Right lobe of liver (tissue), 6 donors: ENCODE results near the gene PDIA5. TPM values are rescaled to one million over a fixed set of nuclear protein-coding genes. Genes with fewer than 3 reads are reported as not detected.

Experiments used
- ATAC-seq, 4 donors: fragments of 200-7000 bp; cut with Tn5 transposase; one replicate each; pipeline ENCODE4 v1.9.1; 2020; ENCODE audit warnings: mild to moderate bottlenecking in 4 of 4, moderate library complexity in 4 of 4
- DNase-seq, 3 donors: peaks; one replicate each; pipeline ENCODE4 v3.0.0-alpha.2; 2020
- H3K27ac ChIP-seq, 3 donors: fragments of 200-600 bp; one replicate each; pipeline ENCODE4 v1.8.0; 2022
- H3K27me3 ChIP-seq, 2 donors: fragments of 200-600 bp; one replicate each; pipeline ENCODE4 v1.8.0; 2022
- H3K36me3 ChIP-seq, 4 donors: fragments of 200-600 bp; sonication (generic) in 1 of 4; one replicate each; pipeline versions ENCODE4 v1.5.1 to v1.8.0; 2017 to 2022; ENCODE audit warnings: control low read depth in 1 of 4
- H3K4me1 ChIP-seq, 4 donors: fragments of 200-600 bp; sonication (generic) in 1 of 4; one replicate each; pipeline versions ENCODE4 v1.5.1 to v1.8.0; 2017 to 2022; ENCODE audit warnings: control low read depth in 1 of 4
- H3K4me3 ChIP-seq, 3 donors: fragments of 200-600 bp; one replicate each; pipeline ENCODE4 v1.8.0; 2022
- H3K9me3 ChIP-seq, 4 donors: fragments of 200-600 bp; sonication (generic) in 1 of 4; one replicate each; pipeline versions ENCODE4 v1.5.1 to v1.8.0; 2017 to 2022; ENCODE audit warnings: control low read depth in 1 of 4
- CTCF ChIP-seq, 4 donors: fragments of 200-600 bp in 3 of 4; fragments of 450-650 bp in 1 of 4; IDR thresholded peaks; one replicate each; pipeline versions ENCODE4 v1.5.1 to v1.8.0; 2016 to 2022; ENCODE audit warnings: antibody characterized with exemption in 4 of 4, mild to moderate bottlenecking in 2 of 4
- POLR2A ChIP-seq: fragments of 450-650 bp; IDR thresholded peaks from one replicate; pipeline ENCODE4 v1.6.1; 2017; ENCODE audit warnings: antibody characterized with exemption, mild to moderate bottlenecking
- WGBS: methylation state at CpG from one replicate; pipeline ENCODE4 v1.1.6; 2018; ENCODE audit warnings: low coverage, low lambda C conversion rate; ENCODE audit not compliant: insufficient coverage; ENCODE audit errors: missing lambda C conversion rate; 5-methylcytosine and 5-hydroxymethylcytosine counted together
- intact Hi-C, 2 donors: fragments of 100-400 bp; cut with DNase I; formaldehyde crosslinking; loops; one replicate each; pipeline versions ENCODE4 v1.11.2 to v1.14.1; 2022
- total RNA-seq, 6 experiments: library from RNA; depleted of rRNA in 2 of 6; stranded (reverse); fragments of >200 nt in 2 of 6; fragmentation: NEBNext Ultra II Directional in 3 of 6; extraction: Animal tissue kit (Norgen Biotek cat#: 25700) in 3 of 6; gene quantifications; one replicate each; pipeline versions ENCODE4 v1.1.0 to v1.2.4, GENCODE V29; 2016 to 2023
- donor health status: DM: no; HTN: yes; CAD: no.
- donor health status: DM: no; HTN: no; CAD: no.
- donor health status: DM: no; HTN: no; CAD: no.
- donor health status: DM: no; HTN: yes; CAD: no.
- donor health status: DM: no; HTN: yes; CAD: no.

The PDIA5 gene
- total RNA-seq, 6 experiments from 2014 or later = 26.2 to 109 (median 51.9) TPM

GRCh38 chr3:123020709-123021108 is 46.1 kb upstream of the PDIA5 start:
- no peak for DNase-seq
- intact Hi-C loops = no loop called here
- no peak for ATAC-seq
- no CpG with 5 or more reads among the region's 3 CpGs for WGBS
- Histone ChIP-seq H3K9me3 (no peaks in the 10 kb centered on the region), H3K4me1 (no peaks in the 10 kb centered on the region), H3K27ac (no peak overlapping the region), H3K36me3 (no peaks in the 10 kb centered on the region), H3K4me3 (no peak overlapping the region), H3K27me3 (no peaks in the 10 kb centered on the region)
- TF ChIP-seq CTCF (IDR thresholded peaks at IDR 0.05) (no peak), POLR2A (no peak)

GRCh38 chr3:123021388-123021787 is 45.4 kb upstream of the PDIA5 start:
- H3K36me3 ChIP-seq = no peaks in the 10 kb centered on the region
- no peak overlapping the region for H3K4me3 ChIP-seq
- peaks cover 0 to under 1% of the 10 kb centered on the region in 2 donors for H3K27me3 ChIP-seq
- TF ChIP-seq CTCF (IDR thresholded peaks at IDR 0.05) (no peak), POLR2A (no peak)
- intact Hi-C loops = no loop called here
- DNase-seq (no peak), ATAC-seq (no peak)
- H3K9me3 ChIP-seq = no peaks in the 10 kb centered on the region
- no peak overlapping the region for H3K27ac ChIP-seq
- 81% methylated on average over 6 of the region's 7 CpGs for WGBS
- H3K4me1 ChIP-seq = peaks cover 0 to under 1% (median under 1%) of the 10 kb centered on the region in 4 donors

- Histone ChIP-seq H3K9me3 (no peaks in the 10 kb centered on the region), H3K27ac (no peak overlapping the region), H3K4me3 (no peak overlapping the region), H3K27me3 (peaks cover 0 to 5% of the 10 kb centered on the region in 2 donors), H3K36me3 (no peaks in the 10 kb centered on the region), H3K4me1 (peaks cover 0 to 7% (median 3%) of the 10 kb centered on the region in 4 donors)
- ATAC-seq (no peak), DNase-seq (no peak)
- TF ChIP-seq CTCF (IDR thresholded peaks at IDR 0.05) (no peak), POLR2A (no peak)
- intact Hi-C loops = no loop called here
- 83% methylated on average over 7 of the region's 7 CpGs for WGBS
Measured at GRCh38 chr3:123021996-123022510, 44.8 kb upstream of the PDIA5 start.

GRCh38 chr3:123024056-123024455 is 42.8 kb upstream of the PDIA5 start:
- 78% methylated on average over 1 of the region's 1 CpG for WGBS
- H3K4me1 ChIP-seq = peaks cover 0 to 21% (median 8%) of the 10 kb centered on the region in 4 donors
- no peak for ATAC-seq
- H3K36me3 ChIP-seq = no peaks in the 10 kb centered on the region
- no peak overlapping the region for H3K27ac ChIP-seq
- no peaks in the 10 kb centered on the region for H3K9me3 ChIP-seq
- TF ChIP-seq POLR2A (no peak), CTCF (IDR thresholded peaks at IDR 0.05) (no peak)
- H3K27me3 ChIP-seq = peaks cover 0 to 5% of the 10 kb centered on the region in 2 donors
- DNase-seq = no peak
- intact Hi-C loops = no loop called here
- no peak overlapping the region for H3K4me3 ChIP-seq
